Measurements from ENCODE around the gene CORT.

The CORT gene

GRCh38 chr1:10498231-10498630 lies 48.4 kb downstream of the CORT start:
- no peak overlapping the region for H2AFZ ChIP-seq (ENCODE audit: low read length)
- H3K36me3 ChIP-seq (replicated peaks; ENCODE audit: insufficient read depth, low read length) = no peaks in the 10 kb centered on the region
- TF ChIP-seq EZH2phosphoT487 (IDR thresholded peaks at IDR 0.05; ENCODE audit: low read length) = no peak
- TF ChIP-seq CTCF (IDR thresholded peaks at IDR 0.05; ENCODE audit: low read length) = no peak
- no peak for TF ChIP-seq EZH2 (optimal IDR thresholded peaks at IDR 0.05; ENCODE audit: low read depth, low read length)
- H3K79me2 ChIP-seq (ENCODE audit: low read length) = peaks cover 58% of the 10 kb centered on the region
- H3K27me3 ChIP-seq (replicated peaks; ENCODE audit: insufficient read depth, low read length) = no peaks in the 10 kb centered on the region
- no peak overlapping the region for H3K4me3 ChIP-seq (ENCODE audit: low read length)
- peaks cover 4% of the 10 kb centered on the region; the same call in 1 of the 2 replicates for H4K20me1 ChIP-seq (ENCODE audit: insufficient read depth, low read length)
- no peaks in the 10 kb centered on the region for H3K9me2 ChIP-seq (replicated peaks; ENCODE audit: insufficient read depth, low read length)
- no peak overlapping the region for H3K4me2 ChIP-seq (ENCODE audit: low read depth, low read length)
- H3K9ac ChIP-seq (ENCODE audit: low read length) = no peak overlapping the region
- no peaks in the 10 kb centered on the region for H3K9me3 ChIP-seq (replicated peaks; ENCODE audit: insufficient read depth, low read length)
- no peak overlapping the region for H3K27ac ChIP-seq (ENCODE audit: low read length)
- DNase-seq = no peak
- peaks cover 12% of the 10 kb centered on the region; the same call in 1 of the 2 replicates for H3F3A ChIP-seq (ENCODE audit: insufficient read depth, low read length)
- peaks cover 8% of the 10 kb centered on the region for H3K4me1 ChIP-seq (ENCODE audit: low read length)
